ENCODE results near the gene IGFBP6.

The IGFBP6 gene

GRCh38 chr12:53123578-53124351 is 26.3 kb downstream of the IGFBP6 start:
- intact Hi-C loops (cut with micrococcal nuclease) = no loop called here
- no peak overlapping the region for H3K4me3 Mint-ChIP-seq
- peaks cover 2% of the 10 kb centered on the region for H3K27me3 Mint-ChIP-seq
- H3K36me3 Mint-ChIP-seq (ENCODE audit: low read depth) = no peaks in the 10 kb centered on the region
- H3K4me1 Mint-ChIP-seq (ENCODE audit: low read depth) = peaks cover 16% of the 10 kb centered on the region
- H3K27ac Mint-ChIP-seq = no peak overlapping the region
- H3K9me3 Mint-ChIP-seq = no peaks in the 10 kb centered on the region

- Mint-ChIP-seq H3K36me3 (ENCODE audit: low read depth) (no peaks in the 10 kb centered on the region), H3K4me3 (no peak overlapping the region), H3K4me1 (ENCODE audit: low read depth) (peaks cover 21% of the 10 kb centered on the region), H3K9me3 (no peaks in the 10 kb centered on the region), H3K27me3 (peaks cover 2% of the 10 kb centered on the region), H3K27ac (no peak overlapping the region)
- intact Hi-C loops (cut with micrococcal nuclease) = no loop called here
Observed at GRCh38 chr12:53124352-53124723, 26.9 kb downstream of the IGFBP6 start.

- H3K4me3 Mint-ChIP-seq = no peak overlapping the region
- no peaks in the 10 kb centered on the region for H3K9me3 Mint-ChIP-seq
- H3K27me3 Mint-ChIP-seq = peaks cover 2% of the 10 kb centered on the region
- peaks cover 41% of the 10 kb centered on the region for H3K4me1 Mint-ChIP-seq (ENCODE audit: low read depth)
- no peaks in the 10 kb centered on the region for H3K36me3 Mint-ChIP-seq (ENCODE audit: low read depth)
- intact Hi-C loops (cut with micrococcal nuclease) = no loop called here
- H3K27ac Mint-ChIP-seq = no peak overlapping the region
Observed at GRCh38 chr12:53127169-53127568, 29.7 kb downstream of the IGFBP6 start.

GRCh38 chr12:53128780-53129569 is 31.5 kb downstream of the IGFBP6 start:
- Mint-ChIP-seq H3K4me3 (no peak overlapping the region), H3K4me1 (ENCODE audit: low read depth) (peaks cover 41% of the 10 kb centered on the region), H3K27me3 (no peaks in the 10 kb centered on the region), H3K9me3 (no peaks in the 10 kb centered on the region), H3K27ac (no peak overlapping the region), H3K36me3 (ENCODE audit: low read depth) (no peaks in the 10 kb centered on the region)
- intact Hi-C loops (cut with micrococcal nuclease) = no loop called here

- Mint-ChIP-seq H3K4me3 (no peak overlapping the region), H3K4me1 (ENCODE audit: low read depth) (peaks cover 41% of the 10 kb centered on the region)
Observed at GRCh38 chr12:53131844-53132243, 34.4 kb downstream of the IGFBP6 start.

GRCh38 chr12:53133722-53134121 is 36.3 kb downstream of the IGFBP6 start:
- no peak overlapping the region for H3K4me3 Mint-ChIP-seq
- intact Hi-C loops (cut with micrococcal nuclease) = no loop called here
- no peak overlapping the region for H3K27ac Mint-ChIP-seq
- H3K4me1 Mint-ChIP-seq (ENCODE audit: low read depth) = peaks cover 31% of the 10 kb centered on the region
- no peaks in the 10 kb centered on the region for H3K36me3 Mint-ChIP-seq (ENCODE audit: low read depth)
- peaks cover 12% of the 10 kb centered on the region for H3K9me3 Mint-ChIP-seq
- peaks cover 8% of the 10 kb centered on the region for H3K27me3 Mint-ChIP-seq

More at GRCh38 chr12:53131844-53132243, 34.4 kb downstream of the IGFBP6 start:
- intact Hi-C loops (cut with micrococcal nuclease) = no loop called here
- no peaks in the 10 kb centered on the region for H3K36me3 Mint-ChIP-seq (ENCODE audit: low read depth)
- H3K9me3 Mint-ChIP-seq = no peaks in the 10 kb centered on the region
- peaks cover 2% of the 10 kb centered on the region for H3K27me3 Mint-ChIP-seq
- no peak overlapping the region for H3K27ac Mint-ChIP-seq

- no peaks in the 10 kb centered on the region for H3K4me1 Mint-ChIP-seq (ENCODE audit: low read depth)
- H3K27ac Mint-ChIP-seq = no peak overlapping the region
- intact Hi-C loops (cut with micrococcal nuclease) = no loop called here
- H3K4me3 Mint-ChIP-seq = no peak overlapping the region
- H3K36me3 Mint-ChIP-seq (ENCODE audit: low read depth) = no peaks in the 10 kb centered on the region
- no peaks in the 10 kb centered on the region for H3K27me3 Mint-ChIP-seq
- peaks cover 15% of the 10 kb centered on the region for H3K9me3 Mint-ChIP-seq
Observed at GRCh38 chr12:53143355-53143754, 45.9 kb downstream of the IGFBP6 start.

GRCh38 chr12:53145383-53146260 is 48.2 kb downstream of the IGFBP6 start:
- Mint-ChIP-seq H3K36me3 (ENCODE audit: low read depth) (no peaks in the 10 kb centered on the region), H3K4me3 (no peak overlapping the region), H3K27ac (no peak overlapping the region), H3K27me3 (peaks cover under 1% of the 10 kb centered on the region), H3K9me3 (no peaks in the 10 kb centered on the region), H3K4me1 (ENCODE audit: low read depth) (no peaks in the 10 kb centered on the region)
- intact Hi-C loops (cut with micrococcal nuclease) = no loop called here

GRCh38 chr12:53147181-53147580 is 49.7 kb downstream of the IGFBP6 start:
- no peak overlapping the region for H3K4me3 Mint-ChIP-seq
- H3K4me1 Mint-ChIP-seq (ENCODE audit: low read depth) = no peaks in the 10 kb centered on the region
- no peaks in the 10 kb centered on the region for H3K9me3 Mint-ChIP-seq
- H3K27ac Mint-ChIP-seq = no peak overlapping the region
- intact Hi-C loops (cut with micrococcal nuclease) = no loop called here
- no peaks in the 10 kb centered on the region for H3K36me3 Mint-ChIP-seq (ENCODE audit: low read depth)
- peaks cover 5% of the 10 kb centered on the region for H3K27me3 Mint-ChIP-seq

GRCh38 chr12:53147653-53148052 is 50.2 kb downstream of the IGFBP6 start:
- no peaks in the 10 kb centered on the region for H3K36me3 Mint-ChIP-seq (ENCODE audit: low read depth)
- no peak overlapping the region for H3K4me3 Mint-ChIP-seq
- peaks cover 5% of the 10 kb centered on the region for H3K27me3 Mint-ChIP-seq
- intact Hi-C loops (cut with micrococcal nuclease) = no loop called here
- no peak overlapping the region for H3K27ac Mint-ChIP-seq
- no peaks in the 10 kb centered on the region for H3K4me1 Mint-ChIP-seq (ENCODE audit: low read depth)
- no peaks in the 10 kb centered on the region for H3K9me3 Mint-ChIP-seq

GRCh38 chr12:53151039-53151438 is 53.6 kb downstream of the IGFBP6 start:
- H3K36me3 Mint-ChIP-seq (ENCODE audit: low read depth) = no peaks in the 10 kb centered on the region
- no peaks in the 10 kb centered on the region for H3K4me1 Mint-ChIP-seq (ENCODE audit: low read depth)
- no peak overlapping the region for H3K27ac Mint-ChIP-seq
- no peak overlapping the region for H3K4me3 Mint-ChIP-seq
- intact Hi-C loops (cut with micrococcal nuclease) = no loop called here
- H3K9me3 Mint-ChIP-seq = no peaks in the 10 kb centered on the region
- peaks cover 5% of the 10 kb centered on the region for H3K27me3 Mint-ChIP-seq

All from dendritic cell treated with granulocyte-macrophage colony-stimulating factor and Interleukin-4, amounts not matched to agents 40 ng/mL and 50 ng/mL, for 4 days (primary cell).